MM.1S (cell line): ENCODE data around the gene SLC48A1.

Experiments used
- DNase-seq: peaks from one replicate; pipeline ENCODE4 v3.0.0-alpha.2; 2015
- H2AFZ ChIP-seq: fragments of 300-600 bp; sonication (generic); 2 replicates; pipeline ENCODE4 v1.6.0; 2016; ENCODE audit warnings: antibody characterized with exemption, low read length
- H3F3A ChIP-seq: fragments of 300-600 bp; sonication (generic); 2 replicates; pipeline ENCODE4 v1.6.1; 2016; ENCODE audit warnings: mild to moderate bottlenecking, antibody characterized with exemption, low read length, moderate library complexity, mixed read lengths; ENCODE audit not compliant: insufficient read depth
- H3K27ac ChIP-seq: fragments of 300-600 bp; sonication (generic); 2 replicates; pipeline ENCODE4 v1.5.1; 2016; ENCODE audit warnings: mild to moderate bottlenecking, low read length
- H3K27me3 ChIP-seq: fragments of 300-600 bp; sonication (generic); replicated peaks from 2 replicates; pipeline ENCODE4 v1.6.0; 2016; ENCODE audit warnings: low read length; ENCODE audit not compliant: insufficient read depth
- H3K36me3 ChIP-seq: fragments of 300-600 bp; sonication (generic); replicated peaks from 2 replicates; pipeline ENCODE4 v1.6.1; 2016; ENCODE audit warnings: mild to moderate bottlenecking, low read length, mixed read lengths; ENCODE audit not compliant: insufficient read depth
- H3K4me1 ChIP-seq: fragments of 300-600 bp; sonication (generic); 2 replicates; pipeline ENCODE4 v1.6.1; 2016; ENCODE audit warnings: low read length, mixed read lengths
- H3K4me2 ChIP-seq: fragments of 300-600 bp; sonication (generic); 2 replicates; pipeline ENCODE4 v1.6.0; 2016; ENCODE audit warnings: low read depth, low read length
- H3K4me3 ChIP-seq: fragments of 300-600 bp; sonication (generic); 2 replicates; pipeline ENCODE4 v1.5.1; 2016; ENCODE audit warnings: low read length, mixed read lengths
- H3K79me2 ChIP-seq: fragments of 300-600 bp; sonication (generic); 2 replicates; pipeline ENCODE4 v1.6.1; 2016; ENCODE audit warnings: mixed run types, low read length, mixed read lengths
- H3K9ac ChIP-seq: fragments of 300-600 bp; sonication (generic); 2 replicates; pipeline ENCODE4 v1.6.1; 2016; ENCODE audit warnings: low read length, mixed read lengths
- H3K9me2 ChIP-seq: fragments of 300-600 bp; sonication (generic); replicated peaks from 2 replicates; pipeline ENCODE4 v1.6.1; 2016; ENCODE audit warnings: mild to moderate bottlenecking, low read length, mixed read lengths; ENCODE audit not compliant: insufficient read depth
- H3K9me3 ChIP-seq: fragments of 300-600 bp; sonication (generic); replicated peaks from 2 replicates; pipeline ENCODE4 v1.6.1; 2016; ENCODE audit warnings: mild to moderate bottlenecking, low read length, mixed read lengths; ENCODE audit not compliant: insufficient read depth
- H4K20me1 ChIP-seq: fragments of 300-600 bp; sonication (generic); 2 replicates; pipeline ENCODE4 v1.6.1; 2016; ENCODE audit warnings: mild to moderate bottlenecking, low read length, moderate library complexity, mixed read lengths; ENCODE audit not compliant: insufficient read depth
- CTCF ChIP-seq: fragments of 300-600 bp; sonication (generic); IDR thresholded peaks from 2 replicates; pipeline ENCODE4 v1.5.1; 2016; ENCODE audit warnings: antibody characterized with exemption, low read length, mixed read lengths
- EZH2 ChIP-seq: fragments of 300-600 bp; sonication (generic); optimal IDR thresholded peaks from 2 replicates; pipeline ENCODE3; 2017; ENCODE audit warnings: low read depth, mild to moderate bottlenecking, antibody characterized with exemption, low read length, mixed read lengths
- EZH2phosphoT487 ChIP-seq: fragments of 300-600 bp; sonication (generic); IDR thresholded peaks from 2 replicates; pipeline ENCODE4 v1.6.1; 2018; ENCODE audit warnings: antibody characterized with exemption, low read length

Gene SLC48A1

GRCh38 chr12:47743311-47743860 is 29.7 kb upstream of the SLC48A1 start:
- Histone ChIP-seq H3K27me3 (no peaks in the 10 kb centered on the region), H3K9me2 (no peaks in the 10 kb centered on the region), H3K79me2 (no peaks in the 10 kb centered on the region), H3K4me1 (peaks cover 34% of the 10 kb centered on the region), H4K20me1 (no peaks in the 10 kb centered on the region), H3K9ac (no peak overlapping the region), H3F3A (peaks cover 5% of the 10 kb centered on the region; the same call in 1 of the 2 replicates), H3K27ac (no peak overlapping the region), H3K4me3 (no peak overlapping the region), H3K4me2 (no peak overlapping the region), H2AFZ (no peak overlapping the region), H3K36me3 (no peaks in the 10 kb centered on the region), H3K9me3 (no peaks in the 10 kb centered on the region)
- DNase-seq: no peak
- TF ChIP-seq EZH2 (no peak), EZH2phosphoT487 (no peak)

- TF ChIP-seq EZH2 (no peak), CTCF (peak; percentile 86)
- H3K9me3 ChIP-seq: no peaks in the 10 kb centered on the region
- peak; percentile 78 for DNase-seq
- no peaks in the 10 kb centered on the region for H3K79me2 ChIP-seq
- no peaks in the 10 kb centered on the region for H4K20me1 ChIP-seq
- H2AFZ ChIP-seq: peak overlapping the region; percentile 39; the same call in 1 of the 2 replicates
- H3K9me2 ChIP-seq: no peaks in the 10 kb centered on the region
- H3K27me3 ChIP-seq: no peaks in the 10 kb centered on the region
- H3K27ac ChIP-seq: no peak overlapping the region
- H3K9ac ChIP-seq: no peak overlapping the region
- no peak overlapping the region for H3K4me3 ChIP-seq
- H3K36me3 ChIP-seq: no peaks in the 10 kb centered on the region
- peaks cover 5% of the 10 kb centered on the region; the same call in 1 of the 2 replicates for H3F3A ChIP-seq
- H3K4me2 ChIP-seq: no peak overlapping the region
- H3K4me1 ChIP-seq: peaks cover 34% of the 10 kb centered on the region
Observed at GRCh38 chr12:47744005-47744651, 28.9 kb upstream of the SLC48A1 start.

- no peak for DNase-seq
- H3K36me3 ChIP-seq: no peaks in the 10 kb centered on the region
- H3F3A ChIP-seq: peaks cover 5% of the 10 kb centered on the region; the same call in 1 of the 2 replicates
- no peak overlapping the region for H3K9ac ChIP-seq
- H3K4me2 ChIP-seq: no peak overlapping the region
- H3K27ac ChIP-seq: no peak overlapping the region
- no peaks in the 10 kb centered on the region for H3K9me3 ChIP-seq
- no peaks in the 10 kb centered on the region for H3K9me2 ChIP-seq
- no peaks in the 10 kb centered on the region for H4K20me1 ChIP-seq
- H3K27me3 ChIP-seq: no peaks in the 10 kb centered on the region
- H3K4me1 ChIP-seq: peaks cover 34% of the 10 kb centered on the region
- no peaks in the 10 kb centered on the region for H3K79me2 ChIP-seq
- no peak overlapping the region for H2AFZ ChIP-seq
- no peak overlapping the region for H3K4me3 ChIP-seq
- no peak for TF ChIP-seq CTCF
- no peak for TF ChIP-seq EZH2
- no peak for TF ChIP-seq EZH2phosphoT487
Observed at GRCh38 chr12:47744778-47745436, 28.1 kb upstream of the SLC48A1 start.
